HG02571 (cell line): ENCODE results near the gene SELENOS.
"Not testable (repeated sequence)": the region's sequence is repeated elsewhere in the genome, so short reads cannot be mapped to it uniquely, and the experiment has no call there.

Experiments used
- ATAC-seq: cut with Tn5 transposase; IDR thresholded peaks from one replicate; pipeline ENCODE4 v1.9.1; 2021; ENCODE audit warnings: mild to moderate bottlenecking, moderate library complexity; ENCODE audit not compliant: unreplicated experiment

The SELENOS gene

GRCh38 chr15:101310161-101310480 is 32.8 kb upstream of the SELENOS start:
- no peak for ATAC-seq

DNA sequence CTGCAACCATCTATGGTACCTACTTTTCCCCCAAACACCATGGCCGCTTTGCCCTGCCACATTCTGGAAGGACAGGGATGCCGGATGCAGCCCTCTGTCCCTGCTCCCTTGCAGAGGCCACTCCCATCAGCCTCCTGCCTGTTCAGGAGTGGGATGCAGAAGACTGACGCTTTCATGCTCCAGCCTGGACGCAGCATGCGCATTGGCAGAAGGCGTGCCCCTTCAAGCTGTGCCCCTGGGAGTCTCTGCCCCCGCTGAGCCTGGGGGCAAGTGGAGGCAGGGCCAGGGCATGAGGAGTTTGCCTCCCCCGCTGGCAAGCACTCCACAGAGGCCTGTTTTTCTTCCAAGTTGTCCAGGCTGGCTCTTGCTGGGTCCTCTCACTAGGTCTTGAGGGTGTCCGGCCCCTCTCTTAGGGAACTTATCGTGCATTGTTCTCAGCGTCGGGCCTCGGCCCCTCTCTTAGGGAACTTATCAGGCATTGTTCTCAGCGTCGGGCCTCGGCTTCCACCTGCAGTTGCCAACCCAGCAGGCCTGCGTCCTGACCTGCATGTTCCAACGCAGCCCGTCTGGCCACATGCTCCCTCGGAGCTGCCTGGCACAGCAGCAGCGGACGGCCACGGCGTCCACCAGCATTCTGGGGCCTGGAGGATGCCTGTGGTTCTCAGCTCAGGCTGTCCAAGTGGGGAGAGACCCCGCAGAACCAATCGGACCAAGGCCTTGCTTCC is 32.3 kb upstream of the SELENOS start:
- ATAC-seq: no peak

DNA sequence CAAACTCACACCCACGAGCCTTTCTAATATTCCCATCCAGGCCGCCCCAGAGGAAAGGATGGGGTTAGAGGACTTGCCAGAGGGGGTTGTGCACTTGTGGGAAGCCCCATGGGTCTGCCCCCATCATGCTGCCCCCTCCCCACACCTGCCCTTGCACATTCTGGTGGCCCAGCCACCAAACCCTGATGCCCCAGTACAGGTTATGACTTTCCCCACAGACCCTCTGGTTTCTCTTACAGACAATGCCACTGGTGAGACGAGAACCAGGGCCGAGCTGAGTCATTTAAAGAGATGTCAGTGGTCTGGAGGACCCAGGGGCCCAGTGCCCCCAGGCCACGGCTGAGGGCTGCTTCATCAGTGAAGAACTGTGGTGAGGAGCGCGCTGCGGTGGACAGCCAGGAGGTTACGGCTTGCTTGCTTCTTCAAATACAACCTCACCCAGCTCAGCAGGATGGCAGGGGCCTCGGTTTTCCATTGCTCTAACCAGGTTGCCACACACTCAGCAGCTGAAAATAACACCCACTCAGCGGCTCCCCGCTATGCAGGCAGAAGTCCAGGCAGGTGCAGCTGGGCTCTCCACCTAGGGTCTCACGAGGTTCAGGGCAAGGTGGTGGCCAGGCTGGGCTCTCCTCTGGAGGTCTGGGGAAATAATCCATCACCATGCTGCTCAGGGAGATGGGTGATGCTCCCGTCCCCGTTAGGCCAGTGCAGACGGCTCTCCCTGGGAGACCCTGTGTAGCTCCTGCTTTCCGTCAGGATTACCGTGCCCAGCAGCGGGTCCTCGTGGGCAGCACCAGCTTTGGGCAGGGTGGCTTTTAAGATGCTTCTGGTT is 31.5 kb upstream of the SELENOS start:
- ATAC-seq: no peak

DNA sequence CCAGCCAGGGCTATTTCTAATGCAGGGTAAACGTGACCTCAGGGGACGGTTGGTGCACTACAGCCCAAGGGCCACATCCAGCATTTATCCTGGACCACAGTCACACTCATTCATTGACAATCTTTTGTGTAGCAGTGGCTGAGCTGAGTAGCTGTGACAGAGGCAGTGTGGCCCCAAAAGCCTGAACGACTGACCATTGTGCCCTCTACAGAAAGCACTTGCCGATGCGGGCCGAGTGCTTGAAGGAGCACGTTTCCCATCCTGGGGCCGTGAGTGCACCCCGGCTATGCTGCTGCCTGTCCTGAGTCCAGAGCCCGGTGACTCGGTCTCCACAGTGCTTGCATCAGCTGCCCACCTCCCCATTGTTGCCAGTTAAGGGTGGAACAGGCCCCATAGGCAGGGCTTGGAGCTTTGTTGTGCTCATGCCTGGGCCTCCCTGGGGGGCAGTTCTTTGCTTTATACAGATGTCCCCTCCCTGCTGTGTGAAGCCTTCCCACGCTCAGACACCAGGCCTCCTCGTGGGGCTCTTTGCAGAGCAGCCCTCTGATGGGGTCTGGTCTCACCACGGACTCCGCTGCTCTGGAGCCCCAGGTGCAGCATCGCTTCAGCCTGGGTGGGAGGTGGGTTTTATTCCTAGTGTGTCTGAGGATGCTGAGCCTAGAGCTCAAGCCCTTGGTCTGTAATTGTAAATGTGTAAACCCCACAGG is 30.8 kb upstream of the SELENOS start:
- no peak for ATAC-seq

DNA sequence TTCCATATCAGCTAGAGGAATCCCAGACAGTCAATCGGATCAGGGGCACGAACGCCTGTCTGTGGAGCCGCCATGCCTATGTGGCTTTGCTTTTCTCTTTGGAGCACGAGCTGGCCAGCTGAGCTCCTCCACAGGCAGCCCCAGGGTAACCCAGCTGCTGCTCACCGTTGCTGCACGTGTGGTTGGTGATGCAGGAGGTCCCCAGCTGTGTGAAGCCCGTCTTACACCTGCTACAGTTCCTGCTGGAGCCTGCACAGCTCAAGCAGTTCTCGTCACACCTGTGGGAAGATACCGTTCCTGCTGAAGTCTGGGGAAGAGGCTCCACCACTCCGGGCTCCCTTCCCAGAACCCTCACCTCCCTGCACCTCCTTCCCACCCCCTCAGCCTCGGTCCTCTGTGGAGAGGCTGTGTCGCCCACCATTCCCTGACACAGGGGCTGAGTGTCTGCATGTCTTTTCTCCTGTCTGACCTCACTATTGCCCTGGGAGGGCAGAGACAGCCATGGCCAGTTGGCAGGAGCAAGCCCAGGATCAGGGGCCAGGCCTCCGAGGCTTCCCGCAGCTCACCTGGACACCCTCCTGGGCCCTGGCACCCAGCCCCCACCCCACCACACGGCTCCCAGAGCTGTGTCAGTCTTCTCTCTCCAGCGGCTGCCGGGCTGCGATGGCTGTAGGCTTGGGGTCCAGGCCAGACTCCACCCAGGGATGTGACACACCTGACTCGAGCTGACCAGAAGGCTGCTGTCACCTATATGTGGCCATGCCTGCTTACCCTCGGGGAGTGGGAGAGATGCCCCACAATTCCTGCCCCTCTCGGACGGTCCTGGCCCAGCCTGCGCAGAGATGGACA is 30.0 kb upstream of the SELENOS start:
- ATAC-seq: no peak

DNA sequence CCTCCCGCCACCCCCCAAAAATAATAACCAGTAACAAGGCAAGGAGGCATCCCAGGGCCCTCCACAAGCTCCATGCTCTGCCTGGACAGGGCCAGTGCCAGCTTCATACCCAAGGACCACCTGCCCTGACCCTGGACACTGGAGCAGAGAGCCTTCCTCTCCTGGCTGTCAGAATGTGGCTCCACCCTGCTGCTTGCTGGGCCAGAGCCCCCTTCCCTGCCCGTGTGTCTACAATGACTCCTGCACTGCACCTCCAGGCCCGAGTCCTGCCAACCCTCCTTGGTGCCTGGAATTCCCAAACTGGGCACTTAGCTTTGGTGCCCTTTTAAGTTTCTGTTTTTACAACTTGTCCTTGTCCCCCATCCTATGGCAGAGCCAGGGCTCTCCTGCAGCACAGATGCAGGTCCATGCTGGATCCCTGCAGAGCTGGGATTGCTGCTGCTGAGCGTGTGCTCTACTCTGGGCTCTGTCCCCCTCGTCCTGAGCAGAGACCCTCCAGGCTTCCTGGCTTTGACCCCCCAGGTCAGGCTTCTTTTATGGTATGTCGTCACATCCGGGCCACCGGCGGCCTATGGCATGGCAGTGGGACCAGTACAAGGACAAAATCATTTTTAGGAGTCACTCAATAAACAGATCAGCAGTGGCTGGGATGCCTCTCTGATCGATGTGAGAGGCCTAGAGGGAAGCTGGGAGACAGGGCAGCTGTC is 29.2 kb upstream of the SELENOS start:
- ATAC-seq: no peak

- no peak for ATAC-seq
Measured at GRCh38 chr15:101305820-101306255, 28.6 kb upstream of the SELENOS start.

DNA sequence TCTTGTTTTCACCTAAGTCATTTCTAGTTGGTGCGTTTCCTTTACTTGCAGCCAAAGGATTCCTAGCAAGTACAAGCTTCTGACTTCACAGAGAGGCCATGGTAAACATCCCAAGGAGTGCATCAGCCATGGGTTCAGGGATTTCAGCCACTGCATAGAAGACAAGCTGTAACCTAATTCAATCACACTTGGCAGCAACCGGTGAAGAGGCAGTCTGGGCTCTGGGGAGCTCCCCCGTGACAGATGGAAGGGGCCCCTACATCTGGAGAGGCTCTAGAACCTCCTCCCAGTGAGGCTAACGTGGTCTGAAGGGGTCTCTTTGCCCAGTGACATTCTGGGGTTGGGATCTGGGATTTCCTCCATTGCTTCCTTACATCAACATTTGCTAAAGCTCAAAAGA is 26.1 kb upstream of the SELENOS start:
- no peak for ATAC-seq

- no peak for ATAC-seq
Measured at GRCh38 chr15:101296418-101297405, 19.4 kb upstream of the SELENOS start.

- no peak for ATAC-seq
Measured at GRCh38 chr15:101295607-101296161, 18.4 kb upstream of the SELENOS start.

- peak; percentile 78 for ATAC-seq
Measured at GRCh38 chr15:101294731-101295606, 17.7 kb upstream of the SELENOS start, which contains the start of gene SNRPA1. Gene SNRPA1 (minus strand): TSS chr15:101295248. CDS start chr15:101295178, 70 bp downstream.

DNA sequence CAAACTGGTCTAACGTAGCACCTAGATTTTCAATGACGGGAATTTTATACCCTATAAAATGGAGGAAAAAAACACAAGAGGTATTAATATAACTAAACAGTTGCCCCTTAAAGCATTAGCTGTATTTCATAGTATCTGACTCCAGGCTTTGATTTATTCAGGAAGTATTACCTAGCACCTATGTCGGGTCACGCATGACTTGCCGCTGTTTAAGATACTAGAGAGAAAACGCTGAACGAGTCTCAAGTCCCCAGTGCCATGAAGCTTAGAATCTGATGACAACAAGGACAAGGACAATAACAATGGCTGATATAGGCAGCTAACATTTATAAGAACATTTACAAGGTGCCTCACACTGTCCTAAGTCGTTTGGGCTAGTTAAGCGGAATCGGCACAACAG is 15.8 kb upstream of the SELENOS start:
- no peak for ATAC-seq

- ATAC-seq: no peak
Measured at GRCh38 chr15:101288905-101289513, 11.7 kb upstream of the SELENOS start.

DNA sequence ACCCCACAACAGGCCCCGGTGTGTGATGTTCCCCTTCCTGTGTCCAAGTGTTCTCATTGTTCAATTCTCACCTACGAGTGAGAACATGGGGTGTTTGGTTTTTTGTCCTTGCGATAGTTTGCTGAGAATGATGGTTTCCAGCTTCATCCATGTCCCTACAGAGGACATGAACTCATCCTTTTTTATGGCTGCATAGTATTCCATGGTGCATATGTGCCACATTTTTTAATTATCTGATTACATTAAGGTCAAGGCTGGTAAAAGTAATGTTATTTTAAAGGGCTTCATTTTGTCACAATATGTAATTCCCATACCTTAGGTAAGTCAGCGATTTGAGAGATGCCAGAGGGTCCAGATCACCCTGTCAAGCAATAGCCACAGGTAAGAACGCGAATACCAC is 10.1 kb upstream of the SELENOS start:
- not testable (repeated sequence) for ATAC-seq

DNA sequence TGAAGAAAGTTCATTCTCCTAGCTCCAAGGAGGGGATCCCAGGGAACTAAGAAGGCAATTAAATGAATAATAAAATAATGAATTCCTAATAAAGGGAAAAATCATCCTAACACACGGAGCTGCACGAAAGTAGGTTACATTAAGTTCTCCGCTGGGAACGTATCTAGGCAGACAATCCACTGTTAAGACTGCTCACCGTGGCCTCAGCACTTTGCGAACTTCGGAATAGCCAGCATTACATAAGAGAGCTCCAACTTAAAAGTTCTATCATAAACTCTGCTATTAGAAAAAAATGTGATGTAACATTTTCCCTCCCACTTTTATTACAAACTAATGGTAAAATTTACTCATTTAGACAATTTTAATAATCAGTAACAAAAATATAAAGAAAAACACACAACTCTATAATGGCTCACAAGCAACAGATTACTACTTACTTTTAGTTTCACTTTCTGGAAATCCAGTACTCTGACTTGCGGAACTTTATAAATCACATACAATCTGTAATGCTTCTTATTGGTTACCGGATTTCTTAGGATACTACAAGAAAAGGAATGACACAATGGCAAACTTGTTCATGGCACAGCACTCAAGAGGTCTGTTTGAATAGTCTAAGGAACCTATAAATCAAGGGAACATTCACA is 9.3 kb upstream of the SELENOS start:
- ATAC-seq: no peak

DNA sequence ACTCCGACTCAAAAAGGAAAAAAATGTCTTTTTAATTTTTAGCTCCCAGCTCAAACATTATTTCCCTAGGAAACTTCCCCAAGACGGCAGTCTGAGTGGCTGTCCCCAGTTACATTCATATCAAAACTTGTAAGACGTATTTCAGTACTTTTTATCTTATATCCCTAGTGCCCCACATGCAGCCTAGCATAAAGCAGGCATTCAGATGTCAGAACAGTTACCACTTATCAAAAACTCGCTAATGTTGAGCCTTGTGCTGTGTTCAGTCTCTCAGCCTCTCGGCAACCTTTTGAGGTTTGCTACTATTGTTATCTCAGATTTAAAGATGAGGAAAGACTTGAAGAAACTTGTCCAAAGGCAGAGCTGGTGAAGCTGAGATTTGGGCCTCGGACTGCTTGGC is 6.6 kb upstream of the SELENOS start:
- ATAC-seq: no peak

- no peak for ATAC-seq
Measured at GRCh38 chr15:101280007-101280406, 2.7 kb upstream of the SELENOS start.
